HG03442 (cell line): ENCODE results near the gene BBX.
"Not testable (repeated sequence)": the region's sequence is repeated elsewhere in the genome, so short reads cannot be mapped to it uniquely, and the experiment has no call there.

ENCODE experiments used
- ATAC-seq: cut with Tn5 transposase; IDR thresholded peaks from one replicate; pipeline ENCODE4 v1.9.1; 2021; ENCODE audit warnings: mild to moderate bottlenecking, moderate library complexity; ENCODE audit not compliant: unreplicated experiment

BBX gene

DNA sequence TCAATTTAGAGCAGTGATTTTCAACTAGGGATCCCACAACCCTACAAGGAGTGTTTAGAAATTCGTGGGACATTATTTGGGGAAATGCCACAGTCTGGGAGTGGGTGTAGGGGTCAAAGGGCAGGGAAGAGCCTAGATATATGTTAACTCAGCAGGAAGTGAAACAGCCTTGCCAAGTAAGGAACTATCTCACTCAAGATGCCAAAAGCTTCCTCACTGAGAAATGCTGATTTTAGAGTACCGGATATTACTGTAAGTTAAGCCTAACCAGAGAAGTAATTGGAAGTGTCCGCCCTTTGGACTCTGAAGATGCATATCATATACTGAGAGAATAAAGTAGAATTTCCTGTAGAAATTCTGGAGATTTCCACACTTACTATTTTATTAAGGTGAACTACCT, 158.6 kb downstream of the BBX start:
- no peak for ATAC-seq

DNA sequence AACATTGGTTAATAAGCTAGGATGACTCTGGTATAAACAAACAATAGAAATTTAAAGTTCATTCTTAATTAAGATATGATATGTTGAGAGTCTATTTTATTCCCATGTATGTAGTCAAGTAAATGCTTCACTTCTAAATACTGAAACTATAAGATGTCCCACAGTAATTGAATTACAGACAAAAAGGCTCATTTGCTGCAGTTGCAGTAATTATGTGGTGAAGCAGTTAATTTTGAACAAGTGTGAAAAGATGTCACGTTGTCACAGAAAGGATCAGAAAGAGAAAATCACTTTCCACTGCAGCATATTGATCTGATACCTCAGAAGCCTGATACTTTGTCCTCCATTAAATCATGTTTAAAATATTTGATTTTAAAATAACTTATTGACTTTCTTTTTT, 159.8 kb downstream of the BBX start:
- ATAC-seq, result no peak

- no peak for ATAC-seq
Measured at GRCh38 chr3:107683447-107683846, 160.7 kb downstream of the BBX start.

- no peak for ATAC-seq
Measured at GRCh38 chr3:107684431-107684925, 161.7 kb downstream of the BBX start.

- ATAC-seq, result no peak
Measured at GRCh38 chr3:107685383-107685782, 162.6 kb downstream of the BBX start.

DNA sequence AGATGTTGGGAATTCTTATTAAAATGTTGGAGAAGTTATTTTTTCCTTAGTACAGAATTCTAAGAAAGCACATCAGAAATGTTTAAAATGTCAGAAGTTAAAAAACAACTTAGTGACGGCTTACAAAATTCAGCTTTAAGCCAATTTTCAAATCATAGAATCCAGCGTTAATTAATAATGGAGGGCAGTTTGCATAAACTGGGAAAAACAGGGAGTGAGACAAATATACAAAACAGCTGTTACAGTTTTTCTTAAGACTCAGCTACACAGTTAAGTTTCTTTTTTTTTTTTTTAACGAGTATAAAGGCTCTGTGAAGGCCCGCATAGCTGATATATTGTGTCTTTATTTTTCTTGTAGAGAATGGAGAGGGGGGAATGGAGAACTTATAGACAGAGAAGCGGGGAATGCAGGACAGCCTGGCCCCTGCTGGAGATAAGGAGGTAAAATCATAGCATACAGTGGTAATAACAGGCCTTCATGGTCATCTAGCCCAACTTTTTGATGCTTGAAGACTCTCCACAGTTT, 164.4 kb downstream of the BBX start:
- ATAC-seq, result no peak

GRCh38 chr3:107689355-107689754, 166.6 kb downstream of the BBX start:
- no peak for ATAC-seq

- ATAC-seq, result peak; percentile 54
Measured at GRCh38 chr3:107690522-107691138, 167.9 kb downstream of the BBX start.

- not testable (repeated sequence) for ATAC-seq
Measured at GRCh38 chr3:107691984-107692383, 169.2 kb downstream of the BBX start.

GRCh38 chr3:107697348-107697747, 174.6 kb downstream of the BBX start:
- ATAC-seq, result not testable (repeated sequence)

GRCh38 chr3:107697855-107698254, 175.1 kb downstream of the BBX start:
- not testable (repeated sequence) for ATAC-seq

DNA sequence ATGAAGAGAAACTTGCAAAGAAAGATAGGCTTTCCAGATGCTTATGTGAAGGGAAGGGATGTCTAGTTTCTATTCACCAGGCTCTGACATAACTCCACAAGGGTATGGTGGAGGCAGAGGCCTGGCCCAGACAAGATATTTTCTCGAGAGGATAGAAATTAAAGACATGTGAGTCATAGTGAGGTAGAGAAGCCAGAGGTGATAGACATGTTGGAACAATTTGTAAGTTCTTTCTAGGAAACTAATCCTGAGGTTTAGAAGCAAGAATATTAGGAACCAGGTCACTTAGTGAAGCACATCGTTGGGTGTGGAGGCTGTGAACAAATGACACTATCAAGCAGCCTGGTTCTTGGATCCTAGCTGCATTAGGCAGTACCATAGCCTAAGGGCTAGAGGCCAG, 176.9 kb downstream of the BBX start:
- no peak for ATAC-seq

GRCh38 chr3:107701299-107701698, 178.5 kb downstream of the BBX start:
- ATAC-seq, result no peak

- no peak for ATAC-seq
Measured at GRCh38 chr3:107704477-107704876, 181.7 kb downstream of the BBX start.

GRCh38 chr3:107705046-107705445, 182.3 kb downstream of the BBX start:
- no peak for ATAC-seq

DNA sequence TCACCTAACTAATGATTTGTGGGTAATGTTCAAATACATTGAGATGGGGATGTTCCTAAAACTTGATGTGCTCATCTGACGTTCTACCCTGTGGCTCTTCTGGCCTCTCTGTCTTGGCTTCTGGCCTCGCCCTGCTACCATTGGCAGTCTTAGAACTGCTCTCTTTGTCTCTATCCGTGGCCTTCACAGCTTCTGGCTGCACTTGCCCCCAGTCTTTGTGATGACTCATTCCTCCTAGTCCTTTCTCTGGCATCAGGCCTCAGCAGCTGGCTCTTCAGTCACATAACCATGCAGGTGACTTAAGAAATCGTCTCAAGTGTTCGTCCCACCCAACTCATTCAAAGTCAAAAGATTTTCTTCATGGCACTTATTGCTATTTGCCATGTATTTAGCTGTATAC, 188.1 kb downstream of the BBX start:
- ATAC-seq, result no peak

DNA sequence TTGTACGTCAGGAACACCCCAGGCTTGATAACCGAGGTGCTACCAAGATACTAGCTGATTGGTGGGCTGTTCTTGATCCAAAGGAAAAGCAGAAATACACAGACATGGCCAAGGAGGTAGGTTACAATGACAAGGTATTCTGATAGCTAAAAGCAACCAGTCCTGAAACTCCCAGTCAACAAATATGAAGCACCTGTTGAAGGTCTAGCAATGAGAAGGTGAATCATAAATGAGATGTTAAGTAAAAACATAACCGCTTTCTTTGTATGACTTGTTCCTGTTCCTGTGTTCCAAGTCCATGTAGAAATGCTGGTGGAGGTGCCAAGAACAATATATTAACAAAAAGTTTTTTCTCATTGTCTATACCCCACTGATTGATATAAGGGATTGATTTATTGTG, 194.0 kb downstream of the BBX start:
- no peak for ATAC-seq

- ATAC-seq, result no peak
Measured at GRCh38 chr3:107718547-107718946, 195.8 kb downstream of the BBX start.

DNA sequence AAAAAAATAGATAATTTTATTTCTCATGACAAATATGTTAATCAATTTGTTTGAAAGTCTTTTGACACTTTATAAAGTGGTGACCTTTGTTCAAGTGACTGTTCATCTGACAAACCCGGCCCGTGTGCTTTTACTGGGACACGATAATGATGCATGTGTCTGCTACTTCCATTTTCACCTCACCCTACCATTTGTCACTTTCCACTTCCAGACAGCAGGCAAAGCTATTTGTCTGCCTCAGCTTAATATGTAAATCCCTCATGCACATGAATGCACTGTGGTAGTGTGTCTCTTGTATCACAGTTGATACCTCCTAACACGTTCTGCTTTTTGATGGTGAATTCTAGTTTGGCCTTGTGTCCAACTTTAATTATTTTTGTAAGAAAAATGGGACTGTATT, 204.3 kb downstream of the BBX start:
- ATAC-seq, result no peak

GRCh38 chr3:107729686-107730085, 206.9 kb downstream of the BBX start:
- no peak for ATAC-seq

DNA sequence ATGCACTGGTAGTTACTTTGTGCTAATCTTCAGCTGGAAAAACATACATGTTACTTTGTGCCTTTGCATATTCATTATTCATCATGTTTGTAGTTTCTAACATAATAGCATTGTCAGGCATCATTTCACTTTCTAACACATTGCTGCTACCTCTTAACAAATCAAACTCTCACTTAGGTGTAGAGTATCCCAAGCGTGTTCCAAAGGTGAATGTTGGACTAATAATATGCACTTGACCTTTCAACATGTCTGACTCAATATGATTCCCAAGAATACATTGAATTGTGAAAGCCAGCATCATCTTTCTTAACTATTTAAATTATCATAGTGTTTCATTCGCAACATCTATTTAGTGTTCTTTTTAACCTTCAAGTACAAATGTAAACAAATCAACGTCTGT, 211.6 kb downstream of the BBX start:
- no peak for ATAC-seq

GRCh38 chr3:107737914-107738313, 215.2 kb downstream of the BBX start:
- ATAC-seq, result no peak
